ENCODE data around the gene INTS1. TPM values are rescaled to one million over a fixed set of nuclear protein-coding genes. Genes with fewer than 3 reads are reported as not detected.

The INTS1 gene
- total RNA-seq, 4 donors from 2014 or later, result 33.1 to 80.3 (median 48.0) TPM

- Histone ChIP-seq H3K27me3 (peaks cover 0 to 80% (median 8%) of the 10 kb centered on the region in 4 donors), H3K9me3 (no peaks in the 10 kb centered on the region), H3K36me3 (no peaks in the 10 kb centered on the region), H3K4me1 (peaks cover 0 to 7% (median 5%) of the 10 kb centered on the region in 4 donors), H3K27ac (replicated peaks in 1 of 4) (no peak overlapping the region), H3K4me3 (no peak overlapping the region)
- DNase-seq (ENCODE audit: extremely low spot score), result no peak
- no peak for TF ChIP-seq CTCF (IDR thresholded peaks at IDR 0.05)
- 62% methylated on average over 5 of the region's 5 CpGs for WGBS
- intact Hi-C loops (cut with DNase I), result no loop called here
Observed at GRCh38 chr7:1423264-1423811, 80.9 kb downstream of the INTS1 start.

- intact Hi-C loops (cut with DNase I), result no loop called here
- no peaks in the 10 kb centered on the region for H3K9me3 ChIP-seq
- peaks cover 0 to 7% (median 5%) of the 10 kb centered on the region in 4 donors for H3K4me1 ChIP-seq
- H3K27me3 ChIP-seq, result peaks cover 0 to 86% (median 8%) of the 10 kb centered on the region in 4 donors
- H3K4me3 ChIP-seq, result no peak overlapping the region
- TF ChIP-seq EP300 (IDR thresholded peaks at IDR 0.05) (no peak), CTCF (IDR thresholded peaks at IDR 0.05) (no peak), POLR2AphosphoS5 (IDR thresholded peaks at IDR 0.05) (no peak), POLR2A (IDR thresholded peaks at IDR 0.05; ENCODE audit: low read depth) (no peak)
- H3K36me3 ChIP-seq, result no peaks in the 10 kb centered on the region
- 25% methylated on average over 22 of the region's 24 CpGs for WGBS
- no peak overlapping the region for H3K27ac ChIP-seq (replicated peaks in 1 of 4)
- DNase-seq (ENCODE audit: extremely low spot score), result no peak
Observed at GRCh38 chr7:1422512-1423263, 81.5 kb downstream of the INTS1 start.

GRCh38 chr7:1421946-1422345 lies 82.2 kb downstream of the INTS1 start:
- no CpG with 5 or more reads among the region's 8 CpGs for WGBS
- intact Hi-C loops (cut with DNase I), result no loop called here

GRCh38 chr7:1421020-1421790 lies 83.0 kb downstream of the INTS1 start:
- intact Hi-C loops (cut with DNase I), result no loop called here
- TF ChIP-seq POLR2A (IDR thresholded peaks at IDR 0.05; ENCODE audit: low read depth), result no peak
- no peak for TF ChIP-seq POLR2AphosphoS5 (IDR thresholded peaks at IDR 0.05)
- TF ChIP-seq EP300 (IDR thresholded peaks at IDR 0.05), result no peak
- no peak for TF ChIP-seq CTCF (IDR thresholded peaks at IDR 0.05)
- H3K4me1 ChIP-seq, result peaks cover 0 to 7% (median 5%) of the 10 kb centered on the region in 4 donors
- H3K27me3 ChIP-seq, result peaks cover 0 to 88% (median 8%) of the 10 kb centered on the region in 4 donors
- no peaks in the 10 kb centered on the region for H3K9me3 ChIP-seq
- DNase-seq (ENCODE audit: extremely low spot score), result no peak
- WGBS, result 84% methylated on average over 37 of the region's 41 CpGs
- no peak overlapping the region for H3K27ac ChIP-seq (replicated peaks in 1 of 4)
- no peak overlapping the region for H3K4me3 ChIP-seq
- H3K36me3 ChIP-seq, result no peaks in the 10 kb centered on the region

More at GRCh38 chr7:1421946-1422345, 82.2 kb downstream of the INTS1 start:
- TF ChIP-seq CTCF (IDR thresholded peaks at IDR 0.05) (no peak), EP300 (IDR thresholded peaks at IDR 0.05) (no peak), POLR2AphosphoS5 (IDR thresholded peaks at IDR 0.05) (no peak), POLR2A (IDR thresholded peaks at IDR 0.05; ENCODE audit: low read depth) (no peak)
- no peaks in the 10 kb centered on the region for H3K36me3 ChIP-seq
- no peak overlapping the region for H3K4me3 ChIP-seq
- no peak overlapping the region for H3K27ac ChIP-seq (replicated peaks in 1 of 4)
- peaks cover 0 to 88% (median 8%) of the 10 kb centered on the region in 4 donors for H3K27me3 ChIP-seq
- no peaks in the 10 kb centered on the region for H3K9me3 ChIP-seq
- peaks cover 0 to 7% (median 5%) of the 10 kb centered on the region in 4 donors for H3K4me1 ChIP-seq
- DNase-seq (ENCODE audit: extremely low spot score), result no peak

Other genes starting within 250 kb of the INTS1 start
- 10 to 100 TPM in 3 of 4 donors, 1 to 10 TPM in 1; 9.1 to 18.3 (median 14.6) TPM for gene MICALL2, start 44.9 kb downstream of the INTS1 start, total RNA-seq
- gene MAFK, start 26.3 kb upstream of the INTS1 start, total RNA-seq, result 100 to 1,000 TPM in 1 of 4 donors, 10 to 100 TPM in 3; 61.5 to 104 (median 83.0) TPM
- under 1 TPM in 2 of 4 donors, not detected in 2; 0.23 to 0.42 TPM for gene TMEM184A, start 51.8 kb upstream of the INTS1 start, total RNA-seq
- 10 to 100 TPM; 26.8 to 33.2 (median 29.3) TPM for gene PSMG3, start 65.6 kb upstream of the INTS1 start, total RNA-seq
- 1 to 10 TPM in 3 of 4 donors, under 1 TPM in 1; 0.86 to 3.3 (median 1.9) TPM for gene ELFN1, start 165.9 kb upstream of the INTS1 start, total RNA-seq